T-helper 1 cell (primary cell): ENCODE results near the gene GDA.

Source experiments
- DNase-seq, 5 donors: peaks; one replicate each; pipeline ENCODE4 v3.0.0-alpha.2; 2012 to 2020

Gene GDA

DNA sequence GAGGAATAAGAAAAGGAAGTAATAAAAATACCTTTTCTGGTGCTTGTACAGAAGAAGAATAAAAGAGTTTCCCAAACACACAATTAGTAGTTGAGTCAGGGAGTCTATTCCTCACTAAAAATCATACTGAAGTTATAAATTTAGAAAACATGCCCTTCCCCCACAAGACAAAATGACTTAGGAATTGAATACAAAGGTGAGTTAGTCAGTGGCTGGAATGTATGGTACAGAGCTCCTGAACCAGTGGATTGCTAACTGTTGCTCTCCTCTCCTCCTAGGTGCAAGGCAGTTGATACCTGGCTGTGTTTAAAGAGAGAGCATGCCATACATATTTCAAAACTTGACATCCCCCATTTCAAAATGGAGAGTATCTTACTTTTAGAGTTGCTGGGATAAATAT, 1.9 kb downstream of the GDA start:
- DNase-seq, result no peak

GRCh38 chr9:72154468-72155285, 5.4 kb downstream of the GDA start:
- no peak for DNase-seq

DNA sequence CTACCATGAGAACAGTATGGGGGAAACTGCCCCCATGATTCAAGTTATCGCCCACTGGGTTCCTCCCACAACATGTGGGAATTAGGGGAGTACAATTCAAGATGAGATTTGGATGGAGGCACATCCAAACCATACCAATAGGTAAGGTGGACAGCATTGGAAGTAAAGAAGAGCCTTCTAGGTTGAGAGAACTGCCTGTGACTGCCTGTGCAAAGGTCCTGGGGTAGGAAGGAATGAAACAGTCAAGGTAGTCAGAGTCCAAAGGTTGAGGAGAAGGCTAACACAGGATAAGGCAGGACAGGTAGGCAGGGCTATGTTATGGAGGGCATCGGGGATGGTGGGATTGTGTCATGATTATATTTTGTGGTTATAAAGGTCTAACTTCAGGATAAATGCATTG, 6.1 kb downstream of the GDA start:
- DNase-seq, result no peak

DNA sequence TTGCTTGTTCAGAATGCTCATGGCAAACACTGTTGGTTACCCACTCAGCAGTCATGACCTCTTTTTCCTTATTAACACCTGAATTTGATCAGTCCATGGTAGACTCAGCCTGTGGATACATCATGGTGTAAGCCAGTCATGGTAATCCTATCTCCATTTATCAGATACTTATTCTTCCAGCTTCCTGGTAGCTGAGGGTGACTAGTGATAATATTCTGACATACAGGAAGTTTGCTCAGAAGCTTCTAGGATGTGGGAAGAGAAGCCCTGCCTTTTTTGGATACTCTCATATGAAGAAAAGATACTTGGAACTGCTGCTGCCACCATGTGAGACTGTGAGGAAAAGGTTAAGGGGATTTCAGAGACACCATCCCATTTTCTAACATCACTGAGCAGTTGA, 7.3 kb downstream of the GDA start:
- DNase-seq, result no peak

GRCh38 chr9:72158680-72159079, 9.4 kb downstream of the GDA start:
- no peak for DNase-seq

DNA sequence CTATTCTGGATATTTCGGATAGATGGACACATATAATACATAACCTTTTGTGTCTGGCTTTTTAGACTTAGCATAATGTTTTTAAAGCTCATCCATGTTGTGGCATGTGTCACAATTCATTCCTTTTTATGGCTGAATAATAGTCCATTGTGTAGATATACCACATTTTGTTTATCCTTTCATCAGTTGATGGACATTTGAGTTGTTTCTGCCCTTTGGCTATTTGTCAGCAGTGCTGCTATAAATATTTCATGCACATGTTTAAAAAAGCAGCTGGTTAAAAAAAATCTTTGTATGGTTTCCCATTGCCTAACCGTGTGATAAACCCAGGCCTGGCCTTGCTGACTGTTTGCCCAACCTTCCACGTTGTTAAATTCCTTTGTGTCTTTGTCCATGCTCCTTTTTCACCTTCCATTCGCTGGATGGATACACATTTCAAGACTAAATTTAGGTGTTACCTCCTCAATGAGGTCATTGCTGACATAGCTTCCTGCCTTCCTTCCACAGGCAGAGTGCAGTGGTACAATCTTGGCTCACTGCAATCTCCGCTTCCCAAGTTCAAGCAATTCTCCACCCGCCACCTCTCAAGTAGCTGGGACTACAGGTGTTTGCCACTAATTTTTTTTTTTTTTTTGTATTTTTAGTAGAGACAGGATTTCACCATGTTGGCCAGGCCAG, 11.3 kb downstream of the GDA start:
- DNase-seq, result no peak

DNA sequence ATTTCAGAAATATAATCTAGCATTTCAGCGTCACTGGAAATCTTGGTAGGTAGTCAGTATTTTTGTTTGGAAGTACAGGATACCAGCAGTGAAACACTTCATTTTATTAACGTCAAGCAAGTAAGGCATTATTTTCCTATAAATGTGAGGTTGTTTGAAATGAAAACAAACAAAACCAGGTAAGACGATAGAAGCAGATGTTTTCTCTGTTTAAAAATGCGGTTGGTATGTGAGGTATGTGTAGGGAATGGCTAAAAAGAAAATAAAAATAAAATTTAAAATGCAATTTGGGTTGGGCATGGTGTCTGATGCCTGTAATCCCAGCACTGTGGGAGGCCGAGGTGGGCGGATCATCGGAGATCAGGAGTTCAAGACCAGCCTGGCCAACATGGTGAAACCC, 16.1 kb downstream of the GDA start:
- no peak for DNase-seq

DNA sequence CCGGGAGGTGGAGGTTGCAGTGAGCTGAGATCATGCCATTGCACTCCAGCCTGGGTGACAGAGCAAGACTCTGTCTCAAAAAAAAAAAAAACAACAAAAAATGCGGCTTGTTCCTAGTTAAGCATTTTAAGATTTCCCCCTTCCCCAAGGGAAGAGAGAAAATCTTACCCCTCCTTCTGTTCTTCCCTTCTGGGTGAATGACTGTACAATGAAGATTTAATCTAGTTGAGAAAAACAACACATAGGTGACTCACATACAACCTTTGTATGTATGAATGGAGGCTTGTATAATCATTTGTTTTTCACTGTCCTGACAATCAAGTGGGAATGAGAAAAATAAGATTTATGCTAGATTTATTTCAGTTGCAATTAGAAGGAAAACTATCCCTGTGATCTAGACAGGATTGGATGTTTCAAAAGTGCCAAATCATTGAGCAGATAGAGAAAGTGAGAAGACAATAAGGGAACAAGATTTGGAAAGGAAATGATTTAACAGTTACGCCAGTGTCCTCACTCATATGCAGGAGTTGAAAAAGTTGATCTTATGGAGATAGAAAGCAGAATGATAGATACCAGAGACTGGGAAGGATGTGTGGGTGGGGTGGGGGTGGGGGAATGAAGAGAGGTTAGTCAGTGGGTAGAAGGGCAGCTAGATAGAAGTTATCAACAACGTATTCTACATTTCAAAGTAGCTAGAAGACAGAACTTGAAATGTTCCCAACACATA, 16.7 kb downstream of the GDA start:
- DNase-seq, result no peak

DNA sequence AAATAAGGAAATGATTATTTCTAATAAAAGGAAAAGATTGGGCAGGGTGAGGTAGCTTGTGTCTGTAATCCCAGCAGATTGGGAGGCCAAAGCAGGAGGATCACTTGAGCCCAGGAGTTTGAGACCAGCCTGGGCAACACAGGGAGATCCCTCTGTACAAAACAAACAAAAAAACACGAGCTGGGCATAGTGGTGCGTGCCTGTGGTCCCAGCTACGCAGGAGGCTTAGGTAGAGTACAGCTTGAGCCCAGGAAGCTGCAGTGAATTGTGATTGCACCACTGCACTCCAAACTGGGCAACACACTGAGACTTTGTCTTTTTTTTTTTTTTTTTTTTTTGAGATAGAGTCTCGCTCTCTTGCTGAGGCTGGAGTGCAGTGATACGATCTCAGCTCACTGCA, 18.8 kb downstream of the GDA start:
- no peak for DNase-seq

- no peak for DNase-seq
These were observed 19.9 kb downstream of the GDA start for GRCh38 chr9:72169178-72169577.

DNA sequence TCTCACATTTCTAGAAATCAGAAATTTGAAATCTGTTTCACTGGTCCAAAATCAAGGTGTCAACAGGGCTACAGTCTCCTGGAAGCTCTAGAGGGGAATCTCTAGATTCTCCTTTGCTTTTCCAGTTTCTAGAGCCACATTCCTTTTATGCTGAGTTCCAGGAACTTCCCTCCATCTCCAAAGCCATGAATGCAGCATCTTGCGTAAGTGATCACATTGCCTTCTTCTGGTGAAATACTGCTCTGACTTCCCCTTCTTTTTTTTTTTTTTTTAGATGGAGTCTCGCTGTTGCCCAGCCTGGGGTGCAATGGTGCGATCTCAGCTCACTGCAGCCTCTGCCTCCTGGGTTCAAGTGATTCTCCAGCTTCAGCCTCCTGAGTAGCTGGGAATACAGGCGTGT, 23.8 kb downstream of the GDA start:
- DNase-seq, result no peak

- no peak for DNase-seq
These were observed 36.3 kb downstream of the GDA start for GRCh38 chr9:72185561-72185960.

DNA sequence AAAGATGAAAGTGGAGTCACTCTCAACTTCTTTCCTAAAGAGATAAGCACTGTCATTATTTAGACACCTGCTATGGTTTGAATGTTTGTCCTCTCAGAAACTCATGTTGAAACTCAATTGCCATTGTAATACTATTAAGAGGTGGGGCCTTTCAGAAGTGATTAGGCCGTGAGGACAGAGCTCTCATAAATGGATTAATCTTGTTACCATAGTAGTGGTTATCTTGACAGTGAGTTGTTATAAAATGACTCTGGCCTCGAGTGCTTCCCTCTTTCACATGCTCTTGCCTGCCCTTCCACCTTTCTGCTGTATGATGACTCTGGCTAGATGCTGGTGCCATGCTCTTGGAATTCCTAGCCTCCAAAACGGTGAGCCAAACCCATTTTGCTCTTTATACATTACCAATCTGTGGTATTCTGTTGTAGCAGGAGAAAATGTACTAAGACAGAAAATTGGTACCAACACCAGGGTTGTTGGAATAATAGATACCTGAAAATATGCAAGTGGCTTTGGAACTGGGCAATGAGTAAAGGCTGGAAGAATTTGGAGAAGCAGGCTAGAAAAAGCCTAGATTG, 38.0 kb downstream of the GDA start:
- DNase-seq, result no peak

DNA sequence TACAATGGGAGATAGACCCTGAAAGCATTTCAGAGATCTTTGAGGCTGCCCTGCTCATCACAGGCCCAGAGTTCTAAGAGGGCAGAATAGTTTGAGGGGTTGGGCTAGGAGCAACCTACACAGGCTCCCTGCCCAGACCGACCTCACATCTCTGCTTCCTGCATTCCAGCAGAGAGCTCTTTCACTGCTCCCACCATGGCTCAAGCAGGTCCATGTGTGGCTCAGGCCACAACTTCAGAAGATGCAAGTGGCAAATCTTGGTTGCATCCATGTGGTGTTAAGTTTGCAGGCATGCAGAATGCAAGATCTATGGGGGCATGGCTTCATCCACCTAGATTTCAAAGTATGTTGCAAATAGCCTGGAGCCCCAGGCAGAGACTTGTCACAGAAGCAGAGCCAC, 39.0 kb downstream of the GDA start:
- no peak for DNase-seq

DNA sequence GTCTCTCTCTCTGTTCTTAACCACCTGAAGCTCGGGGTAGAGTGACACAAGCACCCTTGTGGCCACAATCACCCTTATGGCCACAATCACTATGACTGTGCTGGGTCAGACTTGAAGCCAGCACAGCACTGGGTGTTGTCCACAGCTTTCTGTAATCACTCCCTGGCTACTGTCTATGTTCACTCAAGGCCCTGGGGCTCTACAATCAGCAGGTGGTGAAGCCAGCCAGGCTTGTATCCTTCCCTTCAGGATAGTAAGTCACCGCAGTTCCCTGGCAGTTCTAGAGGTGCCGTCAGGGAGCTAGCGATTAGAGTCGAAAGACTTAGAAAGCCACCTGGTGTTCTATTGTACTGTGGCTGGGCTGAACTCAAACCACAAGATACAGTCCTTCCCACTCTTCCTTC, 44.2 kb downstream of the GDA start:
- no peak for DNase-seq

- DNase-seq, result no peak
These were observed 50.0 kb downstream of the GDA start for GRCh38 chr9:72199238-72199637.

DNA sequence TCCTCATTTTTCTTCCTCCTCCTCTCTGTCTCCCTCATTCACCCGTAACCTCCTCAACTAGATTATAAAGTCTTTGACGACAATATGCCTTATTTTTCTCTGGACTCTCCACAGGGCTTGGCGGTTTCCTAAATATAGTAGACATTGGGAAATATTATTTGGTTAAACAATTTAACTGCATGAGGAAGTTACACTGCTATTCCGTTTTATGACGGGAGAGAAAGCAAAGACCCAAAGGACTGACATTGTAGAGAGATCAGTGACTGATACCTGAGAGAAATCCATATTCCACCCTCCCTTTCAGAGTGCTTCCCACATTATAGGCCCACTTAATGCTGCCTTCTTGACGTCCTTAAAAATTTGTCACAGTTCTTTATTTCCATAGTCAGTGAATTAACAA, 51.2 kb downstream of the GDA start:
- no peak for DNase-seq

- DNase-seq, result no peak
These were observed 52.8 kb downstream of the GDA start for GRCh38 chr9:72202009-72202408.

DNA sequence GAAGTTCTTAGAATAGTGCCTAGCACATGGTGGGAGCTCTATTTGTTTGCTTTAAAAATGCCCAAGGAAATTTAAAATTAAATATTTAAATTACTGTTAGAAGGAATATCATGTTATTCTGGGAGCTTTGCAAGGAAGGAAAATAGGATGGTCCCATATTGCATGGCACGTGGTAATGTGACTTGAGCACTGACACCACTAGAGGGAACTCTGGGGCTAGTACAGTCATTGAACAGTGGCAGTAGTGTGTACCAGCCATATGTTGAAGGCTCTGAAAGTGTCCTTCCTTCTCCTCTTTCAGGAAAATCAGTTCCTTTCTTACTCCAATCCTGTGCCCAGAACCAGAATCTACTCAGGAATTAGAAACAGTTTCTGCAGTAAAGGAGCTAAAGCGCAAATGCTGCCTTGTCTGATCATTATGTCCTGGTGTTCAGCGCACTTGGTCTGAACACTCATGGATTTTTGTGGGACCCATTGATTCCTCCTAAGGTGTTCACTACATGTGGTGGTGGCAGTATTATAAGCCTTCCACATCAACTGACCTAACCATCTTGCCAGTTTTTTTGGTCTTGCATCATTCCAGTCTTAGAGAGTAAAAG, 54.1 kb downstream of the GDA start:
- no peak for DNase-seq

DNA sequence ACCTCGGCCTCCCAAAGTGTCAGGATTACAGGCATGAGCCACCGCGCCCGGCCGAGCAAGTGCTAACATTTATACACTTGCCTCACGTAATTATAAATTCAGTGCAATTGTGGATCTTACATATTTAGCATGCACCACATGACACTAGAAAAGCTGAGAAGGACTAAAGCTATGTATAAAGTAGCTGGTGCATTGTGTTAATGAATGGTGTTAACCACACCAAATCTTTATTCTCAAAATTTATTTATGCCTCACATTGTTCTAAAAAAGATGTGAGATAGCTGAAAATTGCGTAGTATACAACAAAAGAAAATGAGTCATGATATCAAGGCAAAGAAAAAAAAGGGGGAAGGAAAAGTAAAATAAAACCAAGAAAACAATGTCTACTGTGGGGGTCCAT, 54.8 kb downstream of the GDA start:
- DNase-seq, result no peak

DNA sequence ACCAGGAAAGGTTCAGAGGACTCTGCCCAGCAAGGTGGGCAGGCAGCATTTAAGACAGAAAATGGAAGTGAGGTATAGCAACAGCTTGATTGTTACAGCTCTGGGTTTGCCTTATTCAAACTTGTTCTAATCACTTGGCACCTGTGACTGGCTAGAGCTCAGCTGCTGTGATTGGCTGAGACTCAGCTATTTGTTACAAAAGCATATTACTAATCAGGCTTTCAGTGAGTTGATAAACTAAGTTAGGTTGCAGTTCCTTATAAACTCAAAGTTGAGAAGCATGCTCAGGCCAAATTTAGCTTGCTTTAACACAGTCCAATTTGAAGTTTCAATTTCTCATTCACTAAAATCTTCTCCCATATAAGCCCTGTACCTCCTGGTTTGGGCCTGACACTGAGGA, 56.3 kb downstream of the GDA start:
- DNase-seq, result no peak

- DNase-seq, result no peak
These were observed 58.0 kb downstream of the GDA start for GRCh38 chr9:72207278-72207677.

DNA sequence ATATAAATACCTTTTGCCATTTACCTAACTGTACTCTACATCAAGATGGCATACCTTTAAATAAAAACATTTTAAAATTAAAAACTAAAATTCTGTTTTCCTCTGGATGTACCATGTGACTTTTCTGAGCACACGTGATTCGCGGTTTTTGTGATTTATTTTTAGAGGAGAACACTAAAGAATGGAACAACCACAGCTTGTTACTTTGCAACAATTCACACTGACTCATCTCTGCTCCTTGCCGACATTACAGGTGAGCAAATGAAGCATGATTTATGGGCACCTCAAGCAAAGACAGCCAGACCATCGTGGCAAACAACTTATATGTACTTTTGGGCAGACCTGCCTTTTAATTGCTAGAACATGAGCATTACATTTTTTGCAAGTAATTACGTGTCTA, 61.3 kb downstream of the GDA start:
- no peak for DNase-seq
